ENCODE measurements around the gene OSBPL10.

The OSBPL10 gene

GRCh38 chr3:31763731-31764130 lies 217.3 kb downstream of the OSBPL10 start:
- no peak for FAIRE-seq

GRCh38 chr3:31762888-31763351 lies 218.1 kb downstream of the OSBPL10 start:
- no peak for FAIRE-seq

- FAIRE-seq: no peak
Observed at GRCh38 chr3:31762097-31762764, 218.8 kb downstream of the OSBPL10 start.

- no peak for FAIRE-seq
Observed at GRCh38 chr3:31760654-31761053, 220.4 kb downstream of the OSBPL10 start.

- no peak for FAIRE-seq
Observed at GRCh38 chr3:31758322-31758965, 222.6 kb downstream of the OSBPL10 start.

GRCh38 chr3:31755926-31756658 lies 225.0 kb downstream of the OSBPL10 start:
- no peak for FAIRE-seq

- no peak for FAIRE-seq
Observed at GRCh38 chr3:31754575-31755278, 226.3 kb downstream of the OSBPL10 start.

- FAIRE-seq: no peak
Observed at GRCh38 chr3:31753050-31753425, 228.0 kb downstream of the OSBPL10 start.

GRCh38 chr3:31752305-31753049 lies 228.6 kb downstream of the OSBPL10 start:
- FAIRE-seq: no peak

GRCh38 chr3:31750341-31750740 lies 230.7 kb downstream of the OSBPL10 start:
- FAIRE-seq: no peak

- FAIRE-seq: no peak
Observed at GRCh38 chr3:31748933-31749295, 232.1 kb downstream of the OSBPL10 start.

GRCh38 chr3:31748281-31748932 lies 232.7 kb downstream of the OSBPL10 start:
- FAIRE-seq: no peak

GRCh38 chr3:31747785-31748184 lies 233.3 kb downstream of the OSBPL10 start:
- FAIRE-seq: no peak

GRCh38 chr3:31744913-31745312 lies 236.1 kb downstream of the OSBPL10 start:
- no peak for FAIRE-seq

GRCh38 chr3:31743331-31744089 lies 237.6 kb downstream of the OSBPL10 start:
- FAIRE-seq: no peak

- no peak for FAIRE-seq
Observed at GRCh38 chr3:31740397-31740796, 240.7 kb downstream of the OSBPL10 start.

- no peak for FAIRE-seq
Observed at GRCh38 chr3:31738412-31738811, 242.7 kb downstream of the OSBPL10 start.

GRCh38 chr3:31735667-31736066 lies 245.4 kb downstream of the OSBPL10 start:
- FAIRE-seq: no peak

- FAIRE-seq: no peak
Observed at GRCh38 chr3:31733234-31733667, 247.8 kb downstream of the OSBPL10 start.

GRCh38 chr3:31732548-31732947 lies 248.5 kb downstream of the OSBPL10 start:
- no peak for FAIRE-seq

- no peak for FAIRE-seq
Observed at GRCh38 chr3:31729573-31729972, 251.5 kb downstream of the OSBPL10 start.
